Inferior parietal cortex (tissue), 1 donor: ENCODE measurements around the gene PIGC.

ENCODE experiments used
- DNase-seq: peaks from one replicate; pipeline ENCODE4 v3.0.0-alpha.2; 2016; ENCODE audit errors: extremely low spot score

PIGC gene

DNA sequence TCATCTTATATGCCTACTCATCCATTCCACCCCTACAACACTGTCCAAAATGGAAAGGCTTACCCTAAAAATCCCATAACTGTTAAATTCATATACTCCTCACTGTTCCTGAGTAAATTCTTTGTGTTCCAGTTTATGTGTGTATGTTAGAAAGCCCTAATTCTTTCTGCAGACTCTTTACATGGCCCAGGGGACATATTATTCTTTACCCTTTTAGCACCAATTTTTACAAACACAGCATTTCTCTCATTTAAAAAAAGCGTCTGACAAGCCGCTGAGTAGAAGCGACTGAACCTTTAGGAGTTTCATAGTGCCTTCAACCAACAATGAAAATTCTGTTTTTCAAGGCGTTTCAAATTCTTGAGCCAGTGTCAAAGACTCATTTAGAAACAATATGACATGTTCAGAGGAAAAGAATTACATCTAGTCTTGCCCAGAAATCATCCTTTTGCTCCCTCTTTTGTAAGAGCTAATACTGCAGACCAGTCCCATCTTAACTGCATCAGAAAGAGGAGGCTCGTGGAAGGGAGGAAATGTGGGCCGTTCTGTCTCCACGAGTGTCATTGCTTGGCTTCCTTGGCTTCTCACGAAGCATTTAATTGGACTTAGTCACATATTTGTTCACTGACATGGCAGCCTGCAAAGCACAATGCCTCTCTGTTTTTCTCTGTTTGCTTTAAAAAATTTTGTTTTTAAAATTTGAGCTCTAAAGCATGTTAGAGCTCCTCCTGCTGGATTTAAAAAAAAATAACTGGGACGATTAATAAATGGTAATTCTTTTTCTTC is 44.7 kb downstream of the PIGC start:
- DNase-seq, result peak; percentile 84

DNA sequence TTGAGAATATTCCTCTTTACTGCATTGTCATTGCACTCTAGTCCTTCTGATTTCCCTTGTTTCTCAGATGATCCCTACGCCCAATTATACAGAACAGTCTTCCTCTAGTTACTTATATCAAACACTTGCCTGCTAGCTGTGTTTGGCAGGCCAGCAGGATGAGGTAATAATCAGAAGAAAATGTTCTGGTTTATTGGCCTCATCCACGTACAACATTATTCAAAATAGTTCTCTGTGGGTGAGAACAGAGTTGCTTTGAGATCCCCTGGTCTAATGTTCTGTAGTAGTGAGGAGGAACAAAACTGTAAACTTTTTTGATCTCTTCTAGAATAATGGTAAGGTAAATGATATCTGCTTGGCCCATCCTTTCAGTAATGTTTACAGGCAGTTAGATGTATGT is 45.7 kb downstream of the PIGC start:
- DNase-seq, result no peak

GRCh38 chr1:172397633-172398032 is 46.2 kb downstream of the PIGC start:
- DNase-seq, result no peak

- no peak for DNase-seq
Observed at GRCh38 chr1:172397221-172397620, 46.6 kb downstream of the PIGC start.

DNA sequence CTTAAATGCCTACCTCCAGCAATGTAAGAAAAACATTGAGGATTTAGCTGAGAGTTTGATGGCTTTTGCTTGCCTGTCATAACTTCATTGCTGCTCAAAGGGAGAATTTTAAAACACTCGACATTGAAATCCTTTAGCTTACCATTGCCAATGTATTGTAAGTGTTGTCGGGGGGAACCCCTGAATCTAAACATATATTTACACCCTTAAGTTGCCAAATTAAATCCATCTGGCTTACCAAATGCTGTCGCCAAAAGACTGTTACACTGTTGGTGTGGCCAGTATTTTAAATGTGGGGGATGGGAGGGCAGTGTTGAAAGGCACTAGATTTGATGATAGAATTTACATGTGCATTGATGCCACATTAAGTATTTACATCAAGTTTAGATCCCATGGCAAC is 48.3 kb downstream of the PIGC start:
- DNase-seq, result no peak

- DNase-seq, result no peak
Observed at GRCh38 chr1:172394811-172395210, 49.1 kb downstream of the PIGC start.

GRCh38 chr1:172394141-172394751 is 49.6 kb downstream of the PIGC start:
- DNase-seq, result no peak

DNA sequence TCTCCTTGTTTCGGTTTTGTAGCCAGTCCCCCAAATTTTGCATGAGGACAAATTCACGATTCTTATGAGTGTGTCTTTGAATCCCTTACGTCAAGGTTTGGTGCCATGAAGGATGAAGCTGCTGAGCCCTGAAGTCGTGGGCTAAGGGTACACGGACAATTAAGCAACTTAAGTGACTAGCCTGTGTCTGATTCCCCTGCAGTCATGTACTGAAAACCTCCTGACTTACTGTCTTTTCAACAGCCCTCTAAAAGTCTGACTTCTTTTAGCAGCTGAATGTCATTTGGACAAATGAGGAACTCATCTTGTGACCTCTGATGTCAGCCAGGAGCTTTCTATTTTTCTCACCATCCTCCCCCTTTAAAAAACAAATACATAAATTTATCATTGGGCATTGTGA is 50.5 kb downstream of the PIGC start:
- DNase-seq, result no peak

DNA sequence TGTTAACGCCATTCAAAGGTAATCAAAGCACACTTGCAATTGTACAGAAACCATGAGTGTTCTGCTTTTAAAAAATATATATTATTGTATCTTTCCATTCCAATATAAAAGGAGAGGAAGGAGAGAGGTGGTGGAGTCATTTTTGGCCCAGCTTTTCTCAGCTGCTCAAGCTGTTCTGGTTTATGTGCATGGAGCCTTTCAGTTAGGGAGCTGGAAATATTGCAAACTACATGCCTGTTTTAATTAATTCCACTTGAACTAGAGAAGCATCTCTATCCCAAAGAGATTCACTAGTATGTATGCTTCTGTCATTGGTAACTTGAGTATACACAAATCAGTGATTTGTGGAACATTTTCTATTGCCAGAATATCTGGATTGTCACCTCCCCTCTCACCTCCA is 51.9 kb downstream of the PIGC start:
- no peak for DNase-seq
